ENCODE results near the gene RAP1B. TPM values are rescaled to one million over a fixed set of nuclear protein-coding genes. Genes with fewer than 3 reads are reported as not detected.

The RAP1B gene
- total and polyA plus RNA-seq, 2 of the 13 experiments (the other 11 are each of a cell fraction or from before 2014, with no cell fraction given) = 71.1 to 92.7 TPM

- Histone ChIP-seq H3K4me2 (ENCODE audit: low read depth, low read length) (no peak overlapping the region), H4K20me1 (ENCODE audit: insufficient read depth, low read length) (peaks cover 17% of the 10 kb centered on the region; the same call in 1 of the 2 replicates), H3K27me3 (ENCODE audit: control insufficient read depth in 1 of 2, insufficient read depth in 2 of 2, low read length in 2 of 2) (no peaks in the 10 kb centered on the region), H3K9ac (ENCODE audit: insufficient read depth, low read depth, low read length) (no peak overlapping the region), H3K4me3 (replicated peaks in 1 of 3; ENCODE audit: insufficient read depth in 1 of 3, low read depth in 2 of 3, low read length in 3 of 3) (no peak overlapping the region), H3K27ac (ENCODE audit: extremely low read length, insufficient read depth, low read length) (no peak overlapping the region), H3K36me3 (replicated peaks in 1 of 2; ENCODE audit: control insufficient read depth in 1 of 2, insufficient read depth in 2 of 2, low read length in 2 of 2) (peaks cover 0 to 11% of the 10 kb centered on the region in 2 experiments; a peak in 1 of 5 replicates), H3K4me1 (ENCODE audit: insufficient read depth, low read length) (peaks cover 16% of the 10 kb centered on the region; the same call in 1 of the 2 replicates), H3K79me2 (ENCODE audit: insufficient read depth, low read length) (peaks cover 70% of the 10 kb centered on the region), H2AFZ (ENCODE audit: low read length) (no peak overlapping the region), H3K9me3 (ENCODE audit: low read length) (no peaks in the 10 kb centered on the region)
- ChIA-PET POLR2A (no interaction called here), CTCF (ENCODE audit: low intra/inter-chr PET ratio, low total read pairs) (no interaction called here)
- FAIRE-seq (no peak), ATAC-seq (no peak), DNase-seq (ENCODE audit: low spot score) (no peak)
- in situ Hi-C loops (cut with HindIII; ENCODE audit: extremely low pct_ligation_motif_present, low pct_unique_long_range_greater_than_20kb) (no loop called here), intact Hi-C loops (cut with micrococcal nuclease; ENCODE audit: unreplicated experiment) (no loop called here)
- BruUV-seq (replicated peaks) = no TSS peak
- TF ChIP-seq, protein P1, sequence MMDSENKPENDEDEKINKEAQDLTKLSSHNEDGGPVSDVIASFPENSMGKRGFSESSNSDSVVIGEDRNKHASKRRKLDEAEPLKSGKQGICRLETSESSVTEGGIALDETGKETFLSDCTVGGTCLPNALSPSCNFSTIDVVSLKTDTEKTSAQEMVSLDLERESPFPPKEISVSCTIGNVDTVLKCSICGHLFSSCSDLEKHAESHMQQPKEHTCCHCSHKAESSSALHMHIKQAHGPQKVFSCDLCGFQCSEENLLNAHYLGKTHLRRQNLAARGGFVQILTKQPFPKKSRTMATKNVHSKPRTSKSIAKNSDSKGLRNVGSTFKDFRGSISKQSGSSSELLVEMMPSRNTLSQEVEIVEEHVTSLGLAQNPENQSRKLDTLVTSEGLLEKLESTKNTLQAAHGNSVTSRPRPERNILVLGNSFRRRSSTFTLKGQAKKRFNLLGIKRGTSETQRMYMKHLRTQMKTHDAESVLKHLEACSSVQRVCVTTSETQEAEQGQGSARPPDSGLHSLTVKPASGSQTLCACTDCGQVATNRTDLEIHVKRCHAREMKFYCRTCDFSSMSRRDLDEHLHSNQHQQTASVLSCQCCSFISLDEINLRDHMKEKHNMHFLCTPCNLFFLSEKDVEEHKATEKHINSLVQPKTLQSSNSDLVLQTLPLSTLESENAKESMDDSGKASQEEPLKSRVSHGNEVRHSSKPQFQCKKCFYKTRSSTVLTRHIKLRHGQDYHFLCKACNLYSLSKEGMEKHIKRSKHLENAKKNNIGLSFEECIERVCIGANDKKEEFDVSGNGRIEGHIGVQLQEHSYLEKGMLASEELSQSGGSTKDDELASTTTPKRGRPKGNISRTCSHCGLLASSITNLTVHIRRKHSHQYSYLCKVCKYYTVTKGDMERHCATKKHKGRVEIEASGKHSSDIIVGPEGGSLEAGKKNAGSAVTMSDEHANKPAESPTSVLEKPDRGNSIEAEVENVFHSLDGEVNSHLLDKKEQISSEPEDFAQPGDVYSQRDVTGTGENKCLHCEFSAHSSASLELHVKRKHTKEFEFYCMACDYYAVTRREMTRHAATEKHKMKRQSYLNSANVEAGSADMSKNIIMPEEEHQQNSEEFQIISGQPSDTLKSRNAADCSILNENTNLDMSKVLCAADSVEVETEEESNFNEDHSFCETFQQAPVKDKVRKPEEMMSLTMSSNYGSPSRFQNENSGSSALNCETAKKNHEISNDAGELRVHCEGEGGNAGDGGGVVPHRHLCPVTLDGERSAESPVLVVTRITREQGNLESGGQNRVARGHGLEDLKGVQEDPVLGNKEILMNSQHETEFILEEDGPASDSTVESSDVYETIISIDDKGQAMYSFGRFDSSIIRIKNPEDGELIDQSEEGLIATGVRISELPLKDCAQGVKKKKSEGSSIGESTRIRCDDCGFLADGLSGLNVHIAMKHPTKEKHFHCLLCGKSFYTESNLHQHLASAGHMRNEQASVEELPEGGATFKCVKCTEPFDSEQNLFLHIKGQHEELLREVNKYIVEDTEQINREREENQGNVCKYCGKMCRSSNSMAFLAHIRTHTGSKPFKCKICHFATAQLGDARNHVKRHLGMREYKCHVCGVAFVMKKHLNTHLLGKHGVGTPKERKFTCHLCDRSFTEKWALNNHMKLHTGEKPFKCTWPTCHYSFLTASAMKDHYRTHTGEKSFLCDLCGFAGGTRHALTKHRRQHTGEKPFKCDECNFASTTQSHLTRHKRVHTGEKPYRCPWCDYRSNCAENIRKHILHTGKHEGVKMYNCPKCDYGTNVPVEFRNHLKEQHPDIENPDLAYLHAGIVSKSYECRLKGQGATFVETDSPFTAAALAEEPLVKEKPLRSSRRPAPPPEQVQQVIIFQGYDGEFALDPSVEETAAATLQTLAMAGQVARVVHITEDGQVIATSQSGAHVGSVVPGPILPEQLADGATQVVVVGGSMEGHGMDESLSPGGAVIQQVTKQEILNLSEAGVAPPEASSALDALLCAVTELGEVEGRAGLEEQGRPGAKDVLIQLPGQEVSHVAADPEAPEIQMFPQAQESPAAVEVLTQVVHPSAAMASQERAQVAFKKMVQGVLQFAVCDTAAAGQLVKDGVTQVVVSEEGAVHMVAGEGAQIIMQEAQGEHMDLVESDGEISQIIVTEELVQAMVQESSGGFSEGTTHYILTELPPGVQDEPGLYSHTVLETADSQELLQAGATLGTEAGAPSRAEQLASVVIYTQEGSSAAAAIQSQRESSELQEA (CRISPR knock-in tag; IDR thresholded peaks at IDR 0.05; ENCODE audit: not compliant biosample characterization) = no peak
- TF ChIP-seq SUZ12 (IDR thresholded peaks at IDR 0.05; ENCODE audit: low read depth, low read length) (no peak), ZNF431 (CRISPR knock-in tag; IDR thresholded peaks at IDR 0.05; ENCODE audit: borderline replicate concordance, low read depth) (no peak), HNF1A (IDR thresholded peaks at IDR 0.05; ENCODE audit: low read depth) (no peak), HNF1A (CRISPR knock-in tag; IDR thresholded peaks at IDR 0.05; ENCODE audit: borderline replicate concordance) (no peak), IRF2 (CRISPR knock-in tag; IDR thresholded peaks at IDR 0.05) (no peak), ZKSCAN1 (IDR thresholded peaks at IDR 0.05; ENCODE audit: low read length) (no peak), U2AF1 (optimal IDR thresholded peaks at IDR 0.05; ENCODE audit: low read depth, low read length) (no peak), ZNF749 (CRISPR knock-in tag; IDR thresholded peaks at IDR 0.05; ENCODE audit: borderline replicate concordance) (no peak), ZFYVE20 (CRISPR knock-in tag; IDR thresholded peaks at IDR 0.05; ENCODE audit: borderline replicate concordance, low read depth) (no peak), GLI4 (CRISPR knock-in tag; IDR thresholded peaks at IDR 0.05; ENCODE audit: borderline replicate concordance) (no peak)
- TF ChIP-seq, protein P2, sequence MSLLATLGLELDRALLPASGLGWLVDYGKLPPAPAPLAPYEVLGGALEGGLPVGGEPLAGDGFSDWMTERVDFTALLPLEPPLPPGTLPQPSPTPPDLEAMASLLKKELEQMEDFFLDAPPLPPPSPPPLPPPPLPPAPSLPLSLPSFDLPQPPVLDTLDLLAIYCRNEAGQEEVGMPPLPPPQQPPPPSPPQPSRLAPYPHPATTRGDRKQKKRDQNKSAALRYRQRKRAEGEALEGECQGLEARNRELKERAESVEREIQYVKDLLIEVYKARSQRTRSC (CRISPR knock-in tag; IDR thresholded peaks at IDR 0.05; ENCODE audit: low read depth) = no peak
These were observed 21.8 kb downstream of the RAP1B start for GRCh38 chr12:68632486-68632885.

All from HepG2 (cell line).